Neuron (in vitro differentiated cells): ENCODE measurements around the gene C16orf74.
A peak's percentile ranks its signal among the peaks of the same experiment; 100 is the strongest.

Experiments
- H2AFZ ChIP-seq: one replicate; pipeline ENCODE4 v1.6.1; 2013; ENCODE audit warnings: low read depth, mild to moderate bottlenecking, inconsistent platforms, low read length, moderate library complexity
- H3K27me3 ChIP-seq: one replicate; pipeline ENCODE4 v1.6.1; 2013; ENCODE audit warnings: low read length; ENCODE audit not compliant: insufficient read depth
- H3K36me3 ChIP-seq: one replicate; pipeline ENCODE4 v1.6.1; 2013; ENCODE audit warnings: low read length; ENCODE audit not compliant: insufficient read depth
- H3K4me1 ChIP-seq: one replicate; pipeline ENCODE4 v1.6.1; 2013; ENCODE audit warnings: low read length; ENCODE audit not compliant: insufficient read depth
- H3K4me3 ChIP-seq: 2 replicates; pipeline ENCODE4 v1.5.1; 2013; ENCODE audit warnings: mild to moderate bottlenecking, low read length, moderate library complexity
- H3K9me3 ChIP-seq: one replicate; pipeline ENCODE4 v1.6.1; 2013; ENCODE audit warnings: low read length

Gene C16orf74

DNA sequence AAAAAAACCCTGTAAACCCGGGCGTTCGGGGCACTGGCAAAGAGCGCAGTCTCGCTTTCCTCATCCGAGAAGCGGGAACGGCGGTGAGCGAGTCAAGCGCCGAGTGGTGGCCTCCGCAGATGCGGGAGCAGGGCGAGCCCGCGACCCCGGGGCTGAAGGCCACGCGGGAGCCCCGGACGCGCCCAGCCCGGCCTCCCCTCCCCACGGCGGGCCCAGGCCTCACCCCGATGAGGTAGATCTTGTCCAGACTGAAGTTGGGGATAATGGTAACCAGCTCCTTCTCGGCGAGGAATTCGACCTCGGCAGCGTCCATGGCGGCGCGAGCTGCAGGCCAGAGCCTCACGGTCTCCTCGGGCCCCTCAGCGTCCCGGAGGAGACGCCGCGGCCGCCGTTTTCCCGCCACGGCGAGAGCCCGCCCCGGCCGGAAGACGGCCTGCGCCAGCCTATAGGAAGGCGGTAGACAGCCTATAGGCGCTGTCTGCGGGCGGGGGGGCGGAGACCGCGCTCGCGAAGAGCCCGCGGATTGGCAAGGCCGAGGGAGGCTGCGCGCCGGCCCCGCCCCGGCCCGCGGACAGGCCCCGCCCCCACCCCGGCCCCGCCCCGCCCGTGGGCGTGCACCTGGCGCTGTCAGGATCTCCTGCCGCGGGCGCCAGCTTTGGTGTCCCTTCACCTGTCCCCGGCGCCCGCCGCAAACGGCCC is 62.2 kb downstream of the C16orf74 start, which contains the start of gene GINS2:
TSS of gene GINS2 (minus strand) at position 369 of the 699 bp plus-strand sequence. CDS start at position 313, 56 bp downstream.
- H2AFZ ChIP-seq, result peak within 1 kb of the TSS; percentile 69
- H3K4me1 ChIP-seq, result peaks cover 22% of the 10 kb centered on the region
- no peaks in the 10 kb centered on the region for H3K27me3 ChIP-seq
- peak within 1 kb of the TSS; percentile 99 for H3K4me3 ChIP-seq
- H3K36me3 ChIP-seq, result peaks cover 10% of the 10 kb centered on the region
- no peaks in the 10 kb centered on the region for H3K9me3 ChIP-seq

DNA sequence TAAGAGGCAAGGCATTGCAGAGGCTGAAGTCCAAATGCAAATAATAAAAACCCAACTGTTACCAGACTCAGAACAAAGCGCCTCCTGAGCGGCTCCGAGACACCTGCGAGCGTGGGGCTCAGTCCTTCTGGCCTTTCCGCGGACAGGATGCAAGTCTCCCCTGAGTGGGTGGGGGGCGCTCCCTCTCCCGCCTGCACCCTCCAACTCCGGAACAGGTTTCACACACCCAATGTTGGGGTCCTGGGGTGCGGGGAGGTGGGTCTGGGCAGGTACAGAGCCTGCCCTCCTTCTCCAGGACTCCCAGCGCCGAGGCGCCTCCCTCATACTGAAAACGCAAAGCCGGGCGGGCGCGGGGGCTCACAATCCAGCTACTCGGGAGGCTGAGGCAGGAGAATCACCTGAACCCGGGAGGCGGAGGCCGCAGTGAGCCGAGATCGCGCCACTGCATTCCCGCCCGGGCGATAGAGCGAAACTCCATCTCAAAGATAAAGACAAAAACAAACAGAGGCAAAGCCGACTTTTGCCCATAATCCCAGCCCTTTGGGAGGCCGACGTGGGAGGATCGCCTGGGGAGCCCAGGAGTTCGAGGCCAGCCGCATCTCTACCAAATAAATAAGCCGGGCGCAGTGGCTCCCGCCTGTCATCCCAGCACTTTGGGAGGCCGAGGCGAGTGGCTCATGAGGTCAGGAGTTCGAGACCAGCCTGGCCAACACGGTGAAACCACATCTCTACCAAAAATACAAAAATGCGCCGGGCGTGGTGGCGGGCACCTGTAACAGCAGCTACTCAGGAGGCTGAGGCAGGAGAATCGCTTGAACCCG is 63.0 kb downstream of the C16orf74 start:
- peak overlapping the region; percentile 99 for H3K4me3 ChIP-seq
- H3K36me3 ChIP-seq, result peaks cover 13% of the 10 kb centered on the region
- no peaks in the 10 kb centered on the region for H3K9me3 ChIP-seq
- no peaks in the 10 kb centered on the region for H3K27me3 ChIP-seq
- H3K4me1 ChIP-seq, result peaks cover 26% of the 10 kb centered on the region
- no peak overlapping the region for H2AFZ ChIP-seq

DNA sequence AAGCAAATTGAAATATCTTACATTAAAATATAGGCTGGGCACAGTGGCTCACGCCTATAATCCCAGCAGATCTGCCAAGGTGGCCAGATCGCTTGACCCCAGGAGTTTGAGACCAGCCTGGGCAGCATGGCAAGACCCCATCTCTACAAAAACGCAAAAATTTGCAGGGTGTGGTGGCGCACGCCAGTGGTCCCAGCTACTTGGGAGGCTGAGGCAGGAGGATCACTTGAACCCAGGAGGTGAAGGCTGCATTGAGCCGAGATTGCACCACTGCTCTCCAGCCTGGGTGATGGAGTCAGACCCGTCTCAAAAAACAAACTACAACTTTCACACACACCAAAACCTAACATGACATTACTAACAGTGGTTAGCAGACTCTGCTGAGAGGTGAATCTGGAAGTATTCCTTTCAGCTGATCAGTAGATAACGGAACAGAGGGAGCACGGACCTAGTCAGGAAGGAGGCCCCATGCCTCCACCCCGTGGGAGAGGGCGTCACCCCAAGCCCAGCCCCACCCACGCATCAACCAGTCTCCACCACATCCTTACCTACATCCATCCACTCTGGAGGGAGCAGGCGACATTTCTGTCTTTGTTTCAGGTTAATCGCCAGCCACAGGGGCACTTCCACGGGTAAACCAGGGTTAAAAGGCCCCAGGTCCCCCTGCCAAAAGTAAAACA is 63.8 kb downstream of the C16orf74 start:
- Histone ChIP-seq H2AFZ (no peak overlapping the region), H3K36me3 (peaks cover 13% of the 10 kb centered on the region), H3K4me1 (peaks cover 26% of the 10 kb centered on the region), H3K9me3 (no peaks in the 10 kb centered on the region), H3K27me3 (no peaks in the 10 kb centered on the region), H3K4me3 (peak overlapping the region; percentile 99)

DNA sequence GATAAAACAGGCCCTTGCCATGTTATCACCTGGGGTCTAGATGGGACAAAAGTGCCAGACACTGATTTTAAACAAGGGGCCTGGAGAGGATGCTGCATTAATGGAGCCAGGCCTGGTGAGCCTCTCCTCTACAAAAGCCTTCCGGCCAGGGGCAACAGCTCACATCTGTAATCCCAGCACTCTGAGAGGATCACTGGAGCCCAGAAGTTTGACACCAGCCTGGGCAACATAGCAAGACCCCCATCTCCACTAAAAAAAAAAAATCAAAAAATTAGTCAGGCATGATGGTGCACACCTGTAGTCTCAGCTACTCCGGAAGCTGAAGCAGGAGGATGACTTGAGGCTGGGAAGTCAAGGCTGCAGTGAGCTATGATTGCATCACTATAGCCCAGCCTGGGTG is 65.6 kb downstream of the C16orf74 start:
- peaks cover 29% of the 10 kb centered on the region for H3K36me3 ChIP-seq
- H2AFZ ChIP-seq, result no peak overlapping the region
- no peaks in the 10 kb centered on the region for H3K27me3 ChIP-seq
- no peak overlapping the region for H3K4me3 ChIP-seq
- H3K4me1 ChIP-seq, result peaks cover 26% of the 10 kb centered on the region
- no peaks in the 10 kb centered on the region for H3K9me3 ChIP-seq

DNA sequence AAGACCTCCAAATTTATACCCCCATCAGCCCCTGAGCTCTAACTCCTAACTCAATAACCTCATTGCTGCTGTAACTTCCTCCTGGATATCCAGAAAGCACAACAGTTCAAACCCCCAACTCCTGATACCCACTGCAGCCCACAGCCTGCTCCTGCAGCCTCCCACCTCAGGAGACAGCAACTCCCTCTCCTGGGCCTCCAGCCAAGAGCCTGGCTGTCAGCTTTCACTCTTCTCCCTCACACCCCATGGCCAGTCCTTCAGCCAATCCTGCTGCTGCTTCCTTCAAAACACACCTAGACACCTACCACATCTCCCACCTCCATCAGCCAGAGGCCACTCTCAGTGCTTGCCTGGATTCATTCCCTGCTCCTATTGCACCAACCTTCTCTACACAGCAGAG is 67.5 kb downstream of the C16orf74 start:
- Histone ChIP-seq H3K4me1 (peaks cover 20% of the 10 kb centered on the region), H3K27me3 (no peaks in the 10 kb centered on the region), H2AFZ (no peak overlapping the region), H3K9me3 (no peaks in the 10 kb centered on the region), H3K36me3 (peaks cover 46% of the 10 kb centered on the region), H3K4me3 (no peak overlapping the region)

DNA sequence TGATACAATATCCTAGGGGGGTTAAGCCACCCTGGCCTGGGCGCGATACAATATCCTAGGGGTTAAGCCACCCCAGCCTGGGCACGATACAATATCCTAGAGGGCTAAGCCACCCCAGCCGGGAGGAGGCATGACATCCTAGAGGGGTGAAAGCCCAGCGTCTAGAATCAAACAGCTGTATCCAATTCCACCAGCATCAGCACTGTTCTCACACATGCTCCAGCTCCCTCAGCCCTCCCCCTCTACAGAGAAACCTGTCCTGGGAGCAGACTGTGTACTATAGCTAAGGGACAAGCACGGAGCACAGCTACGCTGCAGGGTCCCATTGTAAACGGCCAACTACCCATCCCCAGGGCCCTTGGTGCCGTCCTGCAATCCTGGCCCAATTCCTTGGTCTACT is 68.4 kb downstream of the C16orf74 start:
- Histone ChIP-seq H3K9me3 (no peaks in the 10 kb centered on the region), H3K27me3 (no peaks in the 10 kb centered on the region), H3K36me3 (peaks cover 54% of the 10 kb centered on the region), H3K4me3 (no peak overlapping the region), H3K4me1 (peaks cover 12% of the 10 kb centered on the region), H2AFZ (no peak overlapping the region)

DNA sequence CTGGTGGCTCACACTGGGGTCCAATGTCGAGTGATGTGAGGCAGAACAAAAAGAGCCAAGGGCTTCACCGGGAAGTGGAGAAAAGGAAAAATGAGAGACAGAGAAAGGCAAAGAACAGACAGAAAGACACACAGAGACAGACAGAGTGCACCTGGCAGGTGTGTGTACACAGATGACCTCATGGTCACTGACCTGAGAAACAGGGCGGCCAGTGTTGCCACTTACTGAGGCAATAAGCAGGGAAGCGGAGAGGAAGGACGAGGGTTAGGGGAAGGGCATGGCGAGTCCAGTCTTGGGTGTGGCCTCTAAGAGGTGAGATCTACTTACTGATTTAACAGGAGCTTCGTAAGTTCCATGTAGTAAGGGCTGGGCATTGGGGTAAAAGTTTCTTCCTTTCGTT is 69.6 kb downstream of the C16orf74 start:
- Histone ChIP-seq H3K27me3 (no peaks in the 10 kb centered on the region), H3K4me3 (no peak overlapping the region), H3K9me3 (no peaks in the 10 kb centered on the region), H2AFZ (no peak overlapping the region), H3K4me1 (peaks cover 4% of the 10 kb centered on the region), H3K36me3 (peaks cover 59% of the 10 kb centered on the region)

DNA sequence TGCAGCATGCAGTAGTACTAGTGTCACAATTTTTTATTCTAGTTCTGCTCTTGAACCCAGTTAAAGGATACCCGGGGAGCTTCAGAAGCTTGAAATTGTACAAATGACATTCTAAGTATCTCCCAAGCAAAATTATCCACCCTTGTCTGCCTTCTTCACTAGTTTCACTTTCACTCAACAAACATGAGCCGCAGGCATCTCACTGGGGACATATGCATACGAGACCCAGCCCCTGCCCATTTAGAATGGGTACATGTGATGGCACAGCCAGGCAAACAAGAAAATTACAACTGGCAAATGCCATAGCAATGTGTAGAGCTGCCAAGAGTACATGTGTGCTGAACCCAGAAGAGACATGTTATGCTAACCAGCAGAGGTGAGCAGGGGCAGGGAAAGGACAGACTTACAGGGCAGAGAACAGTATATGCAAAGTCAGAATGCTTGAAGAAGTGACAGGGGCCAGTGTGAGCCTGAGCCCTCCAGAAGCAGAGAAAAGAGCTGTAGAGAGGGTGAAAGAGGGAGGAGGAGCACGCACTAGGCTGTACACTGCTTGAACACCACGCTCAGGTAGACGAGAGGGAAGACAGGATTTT is 70.4 kb downstream of the C16orf74 start:
- H2AFZ ChIP-seq, result no peak overlapping the region
- H3K9me3 ChIP-seq, result no peaks in the 10 kb centered on the region
- peaks cover 64% of the 10 kb centered on the region for H3K36me3 ChIP-seq
- H3K4me3 ChIP-seq, result no peak overlapping the region
- H3K27me3 ChIP-seq, result no peaks in the 10 kb centered on the region
- peaks cover 4% of the 10 kb centered on the region for H3K4me1 ChIP-seq

DNA sequence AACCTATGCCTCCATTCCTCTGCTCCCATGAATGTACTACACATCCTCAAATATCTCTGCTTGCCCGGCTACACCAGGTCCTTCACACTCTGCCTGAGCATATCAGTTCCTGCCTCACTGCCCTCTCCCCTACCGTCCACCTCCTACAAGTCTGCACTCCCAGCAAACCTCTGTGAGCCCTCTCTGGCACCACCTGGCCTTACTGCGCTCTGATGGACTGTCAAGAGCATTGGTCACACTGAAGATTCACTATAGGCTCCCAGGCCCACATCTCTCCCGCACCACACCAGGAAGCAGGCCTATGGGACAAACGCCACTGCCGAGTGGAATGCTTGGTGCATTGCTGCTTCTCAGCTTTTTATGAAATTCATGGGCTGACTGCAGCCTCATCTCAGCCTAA is 71.0 kb downstream of the C16orf74 start:
- Histone ChIP-seq H2AFZ (no peak overlapping the region), H3K9me3 (no peaks in the 10 kb centered on the region), H3K4me3 (no peak overlapping the region), H3K4me1 (peaks cover 4% of the 10 kb centered on the region), H3K27me3 (no peaks in the 10 kb centered on the region), H3K36me3 (peaks cover 70% of the 10 kb centered on the region)

DNA sequence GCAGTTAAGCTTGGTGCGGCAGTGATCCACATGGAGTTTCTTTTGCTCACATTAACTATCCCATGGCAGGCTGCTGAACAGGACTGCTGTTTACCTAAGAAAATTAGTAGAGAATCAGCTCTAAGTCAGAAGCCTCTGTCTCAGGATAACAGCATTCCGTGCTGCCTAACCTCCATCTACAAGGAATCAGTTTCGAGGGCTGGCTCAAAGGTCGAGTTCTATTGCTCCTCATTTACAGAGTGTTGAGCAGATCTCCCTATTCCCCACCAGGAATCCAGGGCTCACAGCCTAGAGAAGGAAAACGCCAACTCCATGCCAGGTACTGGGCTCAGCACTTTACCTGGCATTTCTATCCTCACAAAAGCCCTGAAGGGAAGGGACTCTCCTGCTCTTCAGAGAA is 72.1 kb downstream of the C16orf74 start:
- Histone ChIP-seq H3K36me3 (peaks cover 76% of the 10 kb centered on the region), H3K9me3 (no peaks in the 10 kb centered on the region), H3K27me3 (no peaks in the 10 kb centered on the region), H3K4me3 (no peak overlapping the region), H2AFZ (no peak overlapping the region), H3K4me1 (peaks cover 4% of the 10 kb centered on the region)

DNA sequence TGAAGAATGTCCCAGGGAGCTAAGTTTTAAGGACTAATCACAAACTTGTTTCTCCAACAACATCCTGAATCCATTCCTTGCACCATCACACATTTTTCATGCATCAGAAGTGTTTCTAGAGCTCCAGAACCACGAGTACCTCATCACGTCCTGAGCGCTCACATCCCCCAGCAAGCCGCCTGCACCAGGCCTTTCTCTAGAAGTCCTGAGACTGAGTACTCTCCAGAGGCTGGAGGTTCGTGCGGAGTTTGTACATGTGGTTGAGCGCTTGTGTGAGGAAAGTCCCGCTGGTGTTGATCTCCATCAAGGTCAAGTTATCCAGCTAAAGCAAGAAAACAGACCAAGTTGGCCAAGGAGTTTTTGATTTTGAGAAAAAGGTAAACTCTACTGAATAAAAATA is 72.9 kb downstream of the C16orf74 start:
- H2AFZ ChIP-seq, result no peak overlapping the region
- no peaks in the 10 kb centered on the region for H3K9me3 ChIP-seq
- no peak overlapping the region for H3K4me3 ChIP-seq
- H3K36me3 ChIP-seq, result peaks cover 78% of the 10 kb centered on the region
- no peaks in the 10 kb centered on the region for H3K4me1 ChIP-seq
- H3K27me3 ChIP-seq, result no peaks in the 10 kb centered on the region

DNA sequence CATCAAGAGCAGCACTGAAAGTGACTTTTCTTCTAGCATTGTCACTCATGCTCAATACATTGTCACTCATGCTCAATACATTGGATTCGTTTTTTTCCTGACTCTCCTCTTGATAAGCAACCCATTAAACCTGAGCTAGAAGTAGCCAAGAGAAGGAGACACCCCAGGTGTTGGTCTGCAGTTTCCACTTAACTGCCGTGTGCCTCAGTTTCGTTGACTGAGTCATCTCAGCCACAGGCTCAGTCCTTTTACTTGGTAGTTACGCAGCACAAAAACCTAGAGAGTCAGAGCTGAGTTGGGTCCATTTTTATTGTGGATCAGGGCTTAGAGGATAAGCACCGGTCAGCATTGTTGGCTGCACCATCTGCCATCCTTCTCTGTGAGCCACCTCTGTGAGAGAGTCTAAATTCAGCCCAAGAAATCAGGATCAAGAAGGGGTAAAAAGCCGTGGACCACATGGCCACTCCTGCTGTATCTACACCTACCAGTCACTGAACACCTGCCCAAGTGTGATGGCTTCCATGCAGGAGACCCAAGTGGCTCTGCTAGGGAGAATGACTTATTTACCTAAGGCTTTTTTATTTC is 73.4 kb downstream of the C16orf74 start:
- Histone ChIP-seq H3K9me3 (no peaks in the 10 kb centered on the region), H3K4me3 (no peak overlapping the region), H3K4me1 (no peaks in the 10 kb centered on the region), H3K27me3 (no peaks in the 10 kb centered on the region), H3K36me3 (peaks cover 84% of the 10 kb centered on the region), H2AFZ (no peak overlapping the region)
